Measurements from ENCODE around the gene BUD23. TPM values are rescaled to one million over a fixed set of nuclear protein-coding genes. Genes with fewer than 3 reads are reported as not detected.

Gene BUD23
- total RNA-seq, 1 donor from 2014 or later = 42.4 TPM

- ATAC-seq = no peak
- H3K27ac ChIP-seq = no peak overlapping the region
- DNase-seq = no peak
- TF ChIP-seq CTCF (IDR thresholded peaks at IDR 0.05) = no peak
- H3K27me3 ChIP-seq (ENCODE audit: low read depth) = no peaks in the 10 kb centered on the region
- peaks cover 33% of the 10 kb centered on the region for H3K4me1 ChIP-seq
- no peak overlapping the region for H3K4me3 ChIP-seq
- H3K36me3 ChIP-seq = peaks cover 38% of the 10 kb centered on the region
- intact Hi-C loops (cut with DNase I) = no loop called here
- H3K9me3 ChIP-seq = no peaks in the 10 kb centered on the region
Measured at GRCh38 chr7:73685311-73685710, 1.9 kb downstream of the BUD23 start.

GRCh38 chr7:73688288-73688687 is 4.9 kb downstream of the BUD23 start:
- Histone ChIP-seq H3K27ac (no peak overlapping the region), H3K9me3 (no peaks in the 10 kb centered on the region), H3K4me3 (no peak overlapping the region), H3K4me1 (peaks cover 9% of the 10 kb centered on the region), H3K27me3 (ENCODE audit: low read depth) (no peaks in the 10 kb centered on the region), H3K36me3 (peaks cover 68% of the 10 kb centered on the region)
- no peak for TF ChIP-seq CTCF (IDR thresholded peaks at IDR 0.05)
- ATAC-seq = no peak
- DNase-seq = no peak
- intact Hi-C loops (cut with DNase I) = no loop called here

- peaks cover 90% of the 10 kb centered on the region for H3K36me3 ChIP-seq
Measured at GRCh38 chr7:73690646-73691045, 7.2 kb downstream of the BUD23 start.

GRCh38 chr7:73696372-73696771 is 13.0 kb downstream of the BUD23 start:
- Histone ChIP-seq H3K27me3 (ENCODE audit: low read depth) (no peaks in the 10 kb centered on the region), H3K27ac (no peak overlapping the region), H3K9me3 (no peaks in the 10 kb centered on the region), H3K4me1 (no peaks in the 10 kb centered on the region), H3K36me3 (peaks cover 84% of the 10 kb centered on the region), H3K4me3 (no peak overlapping the region)
- DNase-seq (no peak), ATAC-seq (no peak)
- no peak for TF ChIP-seq CTCF (IDR thresholded peaks at IDR 0.05)
- intact Hi-C loops (cut with DNase I) = no loop called here

More at GRCh38 chr7:73690646-73691045, 7.2 kb downstream of the BUD23 start:
- Histone ChIP-seq H3K4me3 (no peak overlapping the region), H3K4me1 (no peaks in the 10 kb centered on the region), H3K27me3 (ENCODE audit: low read depth) (no peaks in the 10 kb centered on the region), H3K9me3 (no peaks in the 10 kb centered on the region), H3K27ac (no peak overlapping the region)
- ATAC-seq = no peak
- no peak for DNase-seq
- no peak for TF ChIP-seq CTCF (IDR thresholded peaks at IDR 0.05)
- intact Hi-C loops (cut with DNase I) = no loop called here

- Histone ChIP-seq H3K36me3 (peaks cover 64% of the 10 kb centered on the region), H3K4me1 (no peaks in the 10 kb centered on the region), H3K4me3 (no peak overlapping the region), H3K27me3 (ENCODE audit: low read depth) (no peaks in the 10 kb centered on the region), H3K9me3 (no peaks in the 10 kb centered on the region), H3K27ac (no peak overlapping the region)
- no peak for TF ChIP-seq CTCF (IDR thresholded peaks at IDR 0.05)
- DNase-seq = no peak
- intact Hi-C loops (cut with DNase I) = no loop called here
- no peak for ATAC-seq
Measured at GRCh38 chr7:73698410-73698809, 15.0 kb downstream of the BUD23 start.

All from lower lobe of right lung (tissue), 2 donors.